NCI-H774 (cell line): ENCODE data around the gene HIPK2.
"Not testable (repeated sequence)": the region's sequence is repeated elsewhere in the genome, so short reads cannot be mapped to it uniquely, and the experiment has no call there.

Experiments
- DNase-seq: peaks from one replicate; lab custom pipeline; 2025; lab: John Stamatoyannopoulos, UW

The HIPK2 gene

DNA sequence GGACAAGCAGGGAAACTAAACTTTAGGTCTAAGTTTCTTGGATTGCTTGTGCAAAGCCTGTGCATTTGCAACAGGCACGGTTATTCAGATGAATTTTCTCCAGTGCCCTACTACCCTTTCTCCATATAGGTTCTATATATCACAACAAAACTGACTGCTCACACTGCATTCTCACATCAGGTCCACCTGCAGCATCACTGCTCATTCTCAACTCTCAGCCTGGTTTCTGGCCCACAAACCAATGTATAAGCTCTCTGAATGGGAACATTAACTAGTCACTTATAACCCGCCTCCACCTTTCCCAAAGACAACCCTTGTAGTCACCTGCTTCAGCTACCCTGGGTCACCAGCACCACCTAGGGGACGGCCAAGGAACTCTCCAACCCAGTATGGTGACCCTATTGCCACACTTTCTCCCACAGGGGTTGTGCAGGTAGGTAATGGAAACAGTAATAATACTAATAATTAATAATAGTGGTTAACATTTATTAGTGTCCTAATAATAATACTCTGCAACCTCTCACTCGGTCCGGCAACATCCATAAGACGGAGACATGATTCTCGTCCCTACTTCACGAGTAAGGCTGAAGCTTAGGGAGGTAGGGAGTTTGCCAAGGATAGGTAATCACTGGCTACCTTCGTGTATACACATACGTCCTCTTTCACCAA lies 157.0 kb downstream of the HIPK2 start:
- DNase-seq = peak; percentile 30

DNA sequence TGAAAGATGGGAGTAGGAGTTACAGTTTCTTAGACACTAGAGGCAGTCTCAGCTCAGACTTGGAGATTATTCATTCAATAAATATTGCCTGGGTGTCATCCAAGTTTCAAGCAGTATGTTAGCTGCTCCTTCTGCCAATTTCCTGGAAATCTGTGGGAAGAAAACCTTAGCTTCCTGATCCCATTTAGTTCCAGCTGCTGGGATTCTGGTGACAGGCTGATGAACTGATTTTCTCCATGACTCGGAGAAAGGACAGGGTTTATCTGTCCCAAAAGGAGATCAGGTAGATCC lies 158.5 kb downstream of the HIPK2 start:
- DNase-seq = no peak

DNA sequence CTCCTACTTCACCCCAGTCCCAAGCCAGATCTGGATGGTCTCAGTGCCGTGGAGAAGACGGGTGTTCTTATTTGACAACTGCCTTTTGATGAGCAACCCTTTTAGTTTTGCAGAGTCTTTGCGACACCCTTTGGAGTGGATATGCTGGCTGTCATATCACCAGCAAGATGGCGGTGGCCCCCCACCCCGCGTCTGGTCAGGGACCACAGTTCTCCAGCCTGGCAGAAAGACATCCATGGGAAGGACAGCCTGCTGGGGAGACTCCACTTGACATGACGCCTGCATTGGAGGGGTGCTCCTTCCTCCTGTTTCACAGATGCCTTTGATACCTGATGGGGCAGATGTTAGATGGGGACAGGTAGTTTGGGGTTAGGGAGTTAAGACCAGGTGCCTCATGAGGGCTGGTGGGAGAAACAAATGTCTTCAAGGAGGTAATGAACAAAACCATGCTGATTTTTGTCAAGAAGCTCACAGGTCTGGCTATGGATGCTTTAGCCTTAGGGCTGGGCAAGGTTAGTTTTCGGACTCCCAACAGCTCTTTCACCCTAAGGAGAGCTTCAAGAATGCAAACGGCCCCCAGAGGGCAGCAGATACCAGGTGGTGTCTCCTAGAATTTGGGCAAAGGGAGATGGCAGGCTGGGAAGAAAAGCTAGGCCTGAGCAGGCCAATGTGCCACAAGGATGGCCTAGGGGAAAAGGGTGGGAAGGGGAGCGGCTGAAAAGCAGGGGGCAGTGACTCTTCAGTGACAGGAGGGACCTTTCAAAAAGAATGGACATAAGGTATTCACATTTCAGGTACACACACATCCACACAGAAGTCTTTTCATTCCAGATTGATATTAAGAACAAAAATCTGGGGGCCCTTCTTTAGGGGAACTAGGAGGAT lies 159.1 kb downstream of the HIPK2 start:
- DNase-seq = no peak

DNA sequence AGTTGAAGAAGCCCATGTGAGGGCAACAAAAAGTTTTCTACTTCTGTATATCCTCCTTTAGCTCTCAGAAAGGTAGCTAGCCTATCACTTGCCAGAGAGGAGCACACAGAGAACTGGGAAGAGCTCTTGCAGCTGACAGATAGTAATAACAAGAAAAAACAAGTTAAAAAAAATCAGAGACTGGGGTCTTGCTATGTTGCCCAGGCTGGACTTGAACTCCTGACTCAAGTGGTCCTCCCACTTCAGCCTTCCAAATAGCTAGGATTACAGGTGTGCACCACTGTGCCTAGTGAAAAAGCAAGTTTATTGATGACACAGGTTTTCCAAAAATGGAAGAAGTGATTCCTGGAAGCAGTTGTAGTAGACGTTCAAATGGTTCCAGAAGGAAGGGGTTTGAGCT lies 160.7 kb downstream of the HIPK2 start:
- no peak for DNase-seq

DNA sequence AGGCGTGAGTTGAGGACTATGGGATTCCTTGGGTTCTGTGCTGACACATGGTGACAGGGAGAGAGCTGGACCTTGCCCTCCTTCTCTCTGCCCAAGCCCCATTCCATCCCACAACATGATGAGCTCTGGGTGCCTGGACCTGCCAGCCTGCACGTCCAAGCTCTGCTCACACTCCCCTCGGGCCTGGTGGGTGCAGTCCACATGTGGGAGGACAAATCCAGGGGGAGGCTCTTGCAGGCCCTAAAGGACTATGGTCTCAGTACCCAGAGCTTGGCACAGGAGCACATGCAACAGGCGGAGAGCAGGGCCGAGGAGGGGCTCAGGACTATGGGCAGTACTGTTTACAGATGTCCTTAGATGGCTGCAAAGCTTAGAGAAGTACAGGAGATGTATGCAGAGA lies 162.9 kb downstream of the HIPK2 start:
- DNase-seq = no peak

DNA sequence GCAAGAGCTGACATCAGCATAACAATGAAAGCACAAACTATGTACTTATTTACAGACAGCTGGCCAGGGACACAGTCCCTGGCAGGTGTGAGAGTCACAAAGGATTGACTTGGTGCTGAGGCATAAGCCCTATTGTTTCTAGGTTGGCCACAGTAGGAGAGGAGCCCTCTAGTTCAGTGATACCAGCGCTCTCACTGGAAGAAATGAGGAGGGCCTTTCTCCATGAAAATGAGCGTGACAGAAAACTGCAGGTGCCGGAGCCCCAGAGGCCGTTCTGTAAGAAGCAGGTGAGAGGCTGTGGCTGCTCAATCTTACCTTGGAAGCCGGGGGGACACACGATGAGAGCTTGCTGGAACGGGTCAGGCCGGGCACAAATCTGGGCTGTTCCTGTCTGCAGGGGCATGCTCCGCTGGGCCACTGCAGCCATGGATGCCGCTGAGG lies 163.8 kb downstream of the HIPK2 start:
- DNase-seq = peak; percentile 69

DNA sequence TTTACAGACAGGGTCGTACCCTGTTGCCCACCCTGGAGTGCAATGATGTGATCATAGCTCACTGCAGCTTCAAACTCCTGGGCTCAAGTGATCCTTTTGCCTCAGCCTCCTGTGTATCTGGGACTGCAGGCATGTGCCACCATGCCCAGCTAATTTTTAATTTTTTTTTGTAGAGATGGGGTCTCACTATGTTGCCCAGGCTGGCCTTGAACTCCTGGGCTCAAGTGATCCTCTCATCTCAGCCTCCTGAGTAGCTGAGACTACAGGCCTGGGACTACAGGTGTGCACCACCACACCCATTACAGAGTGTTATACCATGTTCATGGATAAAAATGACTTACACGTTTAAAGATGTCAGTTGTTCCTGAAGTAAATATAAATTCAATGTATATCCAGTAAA lies 166.2 kb downstream of the HIPK2 start:
- DNase-seq = not testable (repeated sequence)

DNA sequence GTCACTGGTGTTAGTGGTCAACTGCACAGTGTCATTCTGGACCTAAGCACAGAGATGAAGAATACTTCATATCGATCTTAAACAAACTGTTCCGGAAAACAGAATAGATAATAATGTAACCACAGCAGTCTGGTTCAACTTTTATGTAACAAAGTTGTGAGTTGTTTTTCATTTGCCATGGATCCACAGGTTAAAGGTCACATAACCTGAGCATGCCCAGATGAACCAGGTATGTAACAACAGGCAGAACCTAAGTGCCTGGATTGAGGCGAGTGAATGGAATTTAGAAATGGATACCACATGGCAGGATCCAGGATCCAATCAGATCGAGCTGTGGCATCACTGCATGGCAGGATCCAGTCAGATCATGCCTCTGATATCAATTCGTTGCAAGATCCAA lies 167.2 kb downstream of the HIPK2 start:
- DNase-seq = no peak

DNA sequence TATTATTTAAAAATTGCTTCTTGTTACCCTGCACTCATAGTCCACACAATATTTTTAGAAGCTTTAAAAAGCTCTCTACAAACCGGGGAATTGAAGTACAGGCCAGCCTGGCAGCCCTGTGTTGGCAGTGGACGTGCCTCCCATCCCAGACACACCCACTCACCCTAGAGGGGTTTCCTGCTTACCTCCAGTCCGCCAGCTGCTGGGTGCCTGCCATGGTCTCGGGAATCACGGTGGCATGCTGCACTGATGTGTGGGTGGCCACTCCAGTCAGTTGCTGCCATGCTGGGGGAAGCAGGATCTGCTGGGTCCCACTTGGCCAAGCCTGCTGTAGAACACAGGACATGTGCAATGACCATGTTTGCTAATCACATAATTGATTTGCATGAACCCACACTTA lies 173.9 kb downstream of the HIPK2 start:
- no peak for DNase-seq

DNA sequence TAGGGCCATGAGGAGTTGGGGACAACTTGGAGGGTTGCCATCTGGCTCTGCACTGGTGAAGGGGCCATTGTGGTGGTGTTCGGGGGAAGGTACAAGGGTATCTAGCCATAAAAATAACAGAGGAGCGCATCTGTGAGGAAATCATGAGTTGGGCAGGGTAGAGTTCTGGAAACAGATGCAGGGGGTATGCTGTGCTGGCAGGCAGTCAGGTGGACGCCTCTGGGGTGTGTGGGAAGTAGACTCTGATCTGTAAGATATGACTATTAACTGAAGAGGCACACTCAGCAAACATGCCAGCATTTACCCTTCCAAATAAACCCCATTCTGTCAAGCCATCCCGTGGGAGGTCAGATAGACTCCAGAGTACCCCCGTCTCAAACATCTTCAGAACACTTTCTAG lies 174.5 kb downstream of the HIPK2 start:
- DNase-seq = no peak

DNA sequence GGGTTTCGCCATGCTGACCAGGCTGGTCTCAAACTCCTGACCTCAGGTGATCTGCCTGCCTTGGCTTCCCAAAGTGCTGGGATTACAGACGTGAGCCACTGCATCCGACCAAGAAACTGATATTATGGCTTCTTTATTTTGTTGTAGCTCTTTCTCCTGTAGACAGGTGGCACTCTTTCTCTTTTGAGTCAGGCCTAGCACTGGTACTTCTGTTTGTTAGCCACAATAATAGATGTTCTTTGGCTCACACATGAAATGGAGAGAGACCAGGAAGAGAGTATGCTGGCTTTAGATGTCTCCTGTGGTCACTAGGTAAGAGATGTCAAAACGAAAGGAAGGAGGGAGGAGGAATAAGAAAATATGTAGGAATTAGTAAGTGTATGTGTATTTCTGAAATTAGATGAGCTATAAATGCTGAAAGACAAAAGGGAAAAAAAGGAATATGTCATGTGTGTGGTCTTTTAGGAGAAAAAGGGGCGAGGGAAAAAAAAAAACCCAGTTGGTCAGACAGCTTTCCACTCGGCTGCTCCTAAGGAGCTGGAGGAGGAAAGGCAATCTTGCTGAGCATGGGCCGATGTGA lies 175.6 kb downstream of the HIPK2 start:
- peak; percentile 23 for DNase-seq

DNA sequence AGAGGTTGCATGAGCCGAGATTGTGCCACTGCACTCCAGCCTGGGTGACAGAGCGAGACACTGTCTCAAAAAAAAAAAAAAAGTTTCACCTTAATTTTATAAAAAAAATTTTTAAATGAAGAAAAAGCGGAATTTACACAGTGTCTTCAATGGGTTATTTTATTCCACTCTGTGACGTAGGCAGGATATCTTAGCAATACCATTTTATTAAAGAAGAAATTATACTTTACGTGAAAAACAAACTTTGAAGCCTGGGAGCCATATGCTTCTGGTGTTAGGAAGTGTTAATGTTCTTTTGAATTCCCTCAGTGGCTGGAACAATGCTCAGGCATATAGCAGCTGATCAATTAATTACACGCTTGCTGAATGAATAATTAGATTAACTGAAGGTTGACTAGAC lies 176.6 kb downstream of the HIPK2 start:
- DNase-seq = no peak

DNA sequence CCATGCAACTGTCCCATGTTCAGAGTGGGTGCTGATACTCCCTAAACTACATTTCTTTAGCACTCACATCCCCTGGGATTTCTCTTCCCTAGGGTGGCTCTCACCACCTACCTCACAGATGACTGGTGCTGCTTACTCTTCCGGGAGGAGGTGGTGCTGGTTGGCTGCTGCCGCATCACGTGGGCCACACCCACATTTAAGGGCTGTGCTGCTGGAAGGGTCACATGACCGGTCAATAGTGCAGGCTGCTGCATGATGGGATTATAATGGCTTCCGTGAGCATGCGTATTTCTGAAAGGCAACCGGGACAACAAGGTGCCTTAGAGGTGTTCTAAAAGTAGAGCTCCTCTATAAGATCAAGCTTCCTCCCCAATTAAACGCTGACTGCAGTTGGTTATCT lies 177.5 kb downstream of the HIPK2 start:
- DNase-seq = no peak

DNA sequence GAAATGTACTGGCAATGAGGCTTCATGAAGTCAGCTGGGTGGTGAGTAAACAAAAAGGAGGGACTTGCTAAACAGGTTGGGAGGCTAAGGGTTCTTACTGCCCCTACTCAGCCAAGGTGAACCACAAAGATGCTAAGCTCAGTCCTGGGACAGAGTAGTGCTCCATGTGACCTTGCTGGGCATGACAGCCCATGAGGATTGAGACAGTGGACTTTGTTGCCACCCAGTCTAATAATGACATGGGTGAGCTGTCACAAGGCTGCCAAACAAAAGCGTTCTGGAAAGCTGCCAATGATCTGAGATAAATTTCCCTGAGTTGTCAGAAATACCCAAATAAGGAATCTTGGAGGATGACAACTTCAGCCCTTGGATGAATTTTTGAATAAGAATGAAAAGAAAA lies 179.2 kb downstream of the HIPK2 start:
- peak; percentile 24 for DNase-seq

DNA sequence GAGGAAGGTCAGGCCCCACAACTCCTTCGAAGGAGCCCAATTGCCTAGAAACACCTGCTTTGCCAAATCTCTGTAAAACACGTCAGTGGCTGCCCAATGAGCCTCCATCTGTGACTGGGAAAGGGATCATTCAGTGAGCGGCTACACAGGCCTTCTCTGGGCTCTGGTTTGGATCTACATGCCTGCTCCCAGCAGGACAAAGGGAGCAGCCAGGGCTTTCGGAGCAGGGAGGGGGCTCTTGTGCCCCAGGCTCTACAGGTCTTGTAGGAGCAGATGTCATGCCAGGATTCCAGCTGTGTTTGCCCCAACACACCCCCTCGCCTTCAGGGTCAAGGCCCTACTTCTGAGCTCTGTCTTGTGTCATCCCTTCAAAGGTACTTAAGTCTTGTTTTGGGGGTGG lies 180.8 kb downstream of the HIPK2 start:
- DNase-seq = no peak

DNA sequence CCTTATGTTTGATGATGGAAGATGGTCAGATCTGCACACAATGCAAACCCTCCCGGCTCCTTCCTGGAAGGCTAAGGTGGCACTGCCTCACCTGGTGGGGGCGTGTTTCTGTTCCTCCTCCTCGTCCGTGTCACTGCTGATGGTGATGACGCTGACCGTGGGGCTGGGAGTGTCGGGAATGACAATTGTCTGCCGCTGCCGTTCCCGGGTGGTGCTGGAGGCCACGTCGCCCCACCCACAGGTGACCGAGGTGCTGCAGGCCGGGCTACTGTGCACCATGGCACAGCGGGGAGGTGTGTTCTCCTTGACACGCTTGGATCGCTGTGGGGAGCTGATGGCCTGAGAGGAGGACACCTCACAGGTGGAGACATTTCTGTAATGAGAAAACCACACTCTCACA lies 181.2 kb downstream of the HIPK2 start:
- no peak for DNase-seq

DNA sequence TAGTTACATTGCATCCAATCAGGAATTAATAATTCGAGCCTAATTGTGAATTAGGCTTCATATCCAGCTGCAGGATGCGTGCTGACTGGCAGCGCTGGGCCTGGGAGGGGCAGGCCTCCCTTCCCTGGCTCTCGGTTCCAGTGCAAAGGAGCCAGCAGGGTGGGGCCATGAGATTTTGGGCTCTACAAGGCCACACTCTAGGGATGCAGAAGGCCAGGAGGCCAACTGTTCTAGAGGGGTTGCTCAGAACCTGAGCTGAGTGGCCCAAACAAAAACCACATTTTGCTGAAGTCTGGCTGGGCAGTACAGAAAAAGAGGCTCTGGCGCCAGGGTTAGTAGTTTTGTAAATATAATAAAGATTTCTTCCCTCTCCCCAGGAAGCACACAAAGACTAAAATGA lies 182.0 kb downstream of the HIPK2 start:
- DNase-seq = no peak

DNA sequence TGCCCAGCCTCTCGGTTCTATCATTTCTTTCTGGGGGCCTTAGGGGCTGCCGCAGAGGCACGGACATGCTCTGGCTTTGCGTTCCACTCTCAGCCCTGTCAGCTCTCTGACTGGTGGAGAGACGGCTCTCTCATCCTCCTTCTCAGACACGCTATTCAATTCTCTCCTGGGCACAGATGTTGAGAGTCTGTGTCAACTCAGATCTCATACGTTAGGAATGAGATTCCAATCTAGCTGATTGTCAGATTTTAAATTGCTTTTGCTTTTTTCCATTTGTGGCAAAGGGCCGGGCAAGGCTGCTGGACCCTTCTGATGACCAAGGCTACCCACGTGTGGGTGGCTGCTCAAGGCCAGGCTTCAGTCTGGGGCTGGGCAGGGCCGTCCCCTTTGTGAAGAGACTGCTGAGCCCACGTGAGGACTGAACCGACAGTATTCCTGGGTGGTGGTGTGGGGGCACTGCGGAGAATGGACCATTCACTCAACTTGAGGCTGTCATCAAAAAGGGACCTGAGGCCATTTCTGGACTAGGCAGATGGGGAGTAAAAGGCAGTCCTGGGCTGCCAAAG lies 182.8 kb downstream of the HIPK2 start:
- DNase-seq = no peak

DNA sequence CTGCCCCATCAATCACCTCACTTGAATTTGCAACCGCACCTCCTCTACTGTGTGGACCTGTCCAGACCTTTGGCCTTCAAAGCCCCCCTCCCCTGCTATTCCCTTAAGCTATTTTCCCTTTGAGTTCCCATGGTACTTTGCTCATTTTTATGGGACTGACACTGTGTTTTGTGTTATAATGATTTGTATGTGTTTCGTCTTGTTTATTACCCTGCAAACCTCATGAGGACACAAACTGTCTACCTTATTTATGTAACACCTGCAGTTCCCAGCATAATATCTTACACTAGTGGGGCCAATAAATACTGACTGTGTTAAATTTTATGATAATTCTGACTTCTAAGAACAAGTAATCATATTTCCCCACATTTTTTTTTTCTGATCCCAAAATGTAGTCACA lies 183.7 kb downstream of the HIPK2 start:
- DNase-seq = no peak

DNA sequence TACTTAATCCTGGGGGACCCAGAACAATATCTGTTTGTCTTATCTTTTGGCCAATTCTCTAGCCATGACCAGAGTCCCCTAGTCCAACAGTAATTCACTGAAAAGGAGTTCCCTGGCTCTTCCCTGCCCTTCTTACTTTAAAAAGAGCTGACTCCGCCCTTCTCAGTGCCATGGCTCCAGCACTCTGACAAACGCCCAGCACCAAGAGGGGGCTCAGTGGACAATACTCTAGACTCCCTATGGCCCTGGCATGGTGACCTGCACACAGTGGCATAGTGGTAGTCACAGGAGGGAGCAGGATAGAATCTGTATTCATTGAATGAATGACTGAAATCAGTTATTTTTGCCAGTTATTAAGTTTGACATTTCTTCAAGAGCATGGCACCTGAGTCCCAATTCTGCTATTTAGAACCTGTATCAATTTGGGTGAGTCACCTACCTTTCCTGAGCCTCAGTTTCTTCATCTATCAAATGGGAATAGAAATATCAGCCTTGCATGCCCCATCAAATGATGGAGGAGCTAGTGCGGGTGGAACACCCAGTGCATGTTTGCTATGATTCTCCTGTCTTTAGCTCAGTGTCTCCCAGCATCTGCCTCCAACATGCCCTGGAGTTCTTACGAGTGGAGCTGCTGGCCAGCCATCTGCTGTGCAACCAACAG lies 184.9 kb downstream of the HIPK2 start:
- no peak for DNase-seq

DNA sequence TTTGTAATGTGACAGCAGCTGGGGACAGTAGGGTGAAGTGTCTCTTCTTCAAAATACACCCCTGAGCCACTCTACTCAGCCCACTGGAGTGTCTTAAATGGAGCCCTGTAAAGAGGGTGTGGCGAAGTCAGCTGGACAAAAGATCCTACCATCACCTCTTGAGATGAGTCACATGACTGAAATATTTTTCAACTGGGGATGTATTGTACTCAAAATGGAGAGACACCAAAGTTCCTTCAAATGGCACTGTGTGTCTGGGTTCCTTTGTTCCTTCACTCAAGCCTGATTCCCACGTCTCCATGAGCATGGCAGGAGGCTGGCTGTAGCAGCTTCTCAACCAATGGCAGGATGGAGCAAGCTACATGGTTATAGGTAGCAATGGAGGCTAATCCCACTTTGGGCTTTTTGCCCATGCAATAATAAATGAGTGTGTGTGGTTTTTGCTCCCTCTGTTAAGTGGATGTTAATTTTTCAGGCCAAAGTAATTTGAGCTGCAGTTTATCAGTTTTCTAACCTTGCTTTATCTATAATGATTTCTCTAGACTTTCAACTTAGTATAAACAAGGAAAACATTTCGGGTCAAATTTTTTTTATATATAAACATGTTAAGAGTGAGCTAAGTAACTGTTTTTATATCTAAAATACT lies 186.1 kb downstream of the HIPK2 start:
- DNase-seq = no peak

DNA sequence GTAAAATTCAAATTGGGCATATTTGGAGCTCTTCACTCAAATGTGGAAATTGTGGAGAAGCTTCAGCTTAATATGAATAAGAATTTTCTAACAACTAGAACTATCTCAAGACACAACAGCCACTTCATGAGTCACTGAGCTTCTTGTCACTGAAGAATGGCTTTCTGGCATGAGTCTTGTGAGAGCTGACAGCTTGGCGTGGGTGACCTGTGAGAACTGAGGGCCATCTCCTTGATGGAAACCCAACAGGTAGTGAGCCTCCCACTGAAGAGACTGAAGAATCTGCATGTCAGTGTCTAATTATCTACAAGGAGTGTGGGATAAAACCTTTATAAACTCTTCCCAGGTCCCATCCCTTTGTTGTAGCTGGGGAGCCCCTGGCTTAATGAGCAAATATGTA lies 188.3 kb downstream of the HIPK2 start:
- no peak for DNase-seq
